ENCODE measurements around the gene C1GALT1C1. TPM values are rescaled to one million over a fixed set of nuclear protein-coding genes. Genes with fewer than 3 reads are reported as not detected.

C1GALT1C1 gene
- total RNA-seq, 1 experiment from 2014 or later = 15.4 TPM

- POLR2A ChIA-PET = interaction anchor here (0.6 to 1.3 kb wide), 4 partner anchors 43 to 108 kb away, joined by 3 to 15 read pairs (median 3); partner anchors contain the start of gene CUL4B
- Histone ChIP-seq H3K4me2 (ENCODE audit: low read length) (peak within 1 kb of the TSS; percentile 76), H3K9me2 (ENCODE audit: insufficient read depth) (no peaks in the 10 kb centered on the region), H3K36me3 (ENCODE audit: control insufficient read depth in 1 of 2, insufficient read depth in 2 of 2, low read length in 2 of 2) (no peaks in the 10 kb centered on the region), H3K9me3 (ENCODE audit: control insufficient read depth in 1 of 2, insufficient read depth in 1 of 2, low read depth in 1 of 2, low read length in 2 of 2) (no peaks in the 10 kb centered on the region), H3K4me3 (replicated peaks in 1 of 2; ENCODE audit: low read depth in 1 of 2, low read length in 2 of 2) (peak within 1 kb of the TSS; percentile 80 to 87), H3K4me1 (ENCODE audit: control insufficient read depth in 1 of 2, insufficient read depth in 2 of 2, low read length in 2 of 2) (peaks cover 4 to 5% of the 10 kb centered on the region in 2 experiments; a peak in 2 of 4 replicates), H3K79me2 (ENCODE audit: insufficient read depth, low read length) (peaks cover 39% of the 10 kb centered on the region), H3K27me3 (ENCODE audit: insufficient read depth, low read length) (no peaks in the 10 kb centered on the region), H2AFZ (ENCODE audit: low read depth, low read length, poor library complexity, severe bottlenecking) (no peak within 1 kb of the TSS), H4K20me1 (ENCODE audit: insufficient read depth) (no peaks in the 10 kb centered on the region), H3K27ac (ENCODE audit: low read depth, low read length) (peak within 1 kb of the TSS; percentile 84), H3K9ac (ENCODE audit: low read length) (peak within 1 kb of the TSS; percentile 76)
- ATAC-seq (peak; percentile 98), DNase-seq (ENCODE audit: low read depth, low spot score) (peak; percentile 95)
- intact Hi-C loops (cut with micrococcal nuclease) = loop anchor here (1.0 kb wide), 1 partner anchor 43 kb away; no protein-coding TSS in a partner anchor
- CTCF ChIA-PET = no interaction called here
- BruUV-seq (replicated peaks) = no TSS peak
- RAD21 ChIA-PET (ENCODE audit: low non-redundant PET in 1 of 2, low total read pairs in 2 of 2, uncharacterized antibody in 2 of 2, unreplicated experiment in 2 of 2) = interaction anchor here in 1 of 2 experiments (1.3 kb wide), 1 partner anchor 42 kb away, joined by 3 read pairs; no protein-coding TSS in a partner anchor
- TF ChIP-seq, protein P1, sequence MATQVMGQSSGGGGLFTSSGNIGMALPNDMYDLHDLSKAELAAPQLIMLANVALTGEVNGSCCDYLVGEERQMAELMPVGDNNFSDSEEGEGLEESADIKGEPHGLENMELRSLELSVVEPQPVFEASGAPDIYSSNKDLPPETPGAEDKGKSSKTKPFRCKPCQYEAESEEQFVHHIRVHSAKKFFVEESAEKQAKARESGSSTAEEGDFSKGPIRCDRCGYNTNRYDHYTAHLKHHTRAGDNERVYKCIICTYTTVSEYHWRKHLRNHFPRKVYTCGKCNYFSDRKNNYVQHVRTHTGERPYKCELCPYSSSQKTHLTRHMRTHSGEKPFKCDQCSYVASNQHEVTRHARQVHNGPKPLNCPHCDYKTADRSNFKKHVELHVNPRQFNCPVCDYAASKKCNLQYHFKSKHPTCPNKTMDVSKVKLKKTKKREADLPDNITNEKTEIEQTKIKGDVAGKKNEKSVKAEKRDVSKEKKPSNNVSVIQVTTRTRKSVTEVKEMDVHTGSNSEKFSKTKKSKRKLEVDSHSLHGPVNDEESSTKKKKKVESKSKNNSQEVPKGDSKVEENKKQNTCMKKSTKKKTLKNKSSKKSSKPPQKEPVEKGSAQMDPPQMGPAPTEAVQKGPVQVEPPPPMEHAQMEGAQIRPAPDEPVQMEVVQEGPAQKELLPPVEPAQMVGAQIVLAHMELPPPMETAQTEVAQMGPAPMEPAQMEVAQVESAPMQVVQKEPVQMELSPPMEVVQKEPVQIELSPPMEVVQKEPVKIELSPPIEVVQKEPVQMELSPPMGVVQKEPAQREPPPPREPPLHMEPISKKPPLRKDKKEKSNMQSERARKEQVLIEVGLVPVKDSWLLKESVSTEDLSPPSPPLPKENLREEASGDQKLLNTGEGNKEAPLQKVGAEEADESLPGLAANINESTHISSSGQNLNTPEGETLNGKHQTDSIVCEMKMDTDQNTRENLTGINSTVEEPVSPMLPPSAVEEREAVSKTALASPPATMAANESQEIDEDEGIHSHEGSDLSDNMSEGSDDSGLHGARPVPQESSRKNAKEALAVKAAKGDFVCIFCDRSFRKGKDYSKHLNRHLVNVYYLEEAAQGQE (IDR thresholded peaks at IDR 0.05; ENCODE audit: low read depth) = no peak
- TF ChIP-seq TCF7L2 (IDR thresholded peaks at IDR 0.05; ENCODE audit: borderline replicate concordance, extremely low read depth, insufficient read depth, insufficient read length) (peak; percentile 79), YY1 (IDR thresholded peaks at IDR 0.05; ENCODE audit: extremely low read depth, insufficient replicate concordance, low read depth, low read length) (peak; percentile 64), ZNF274 (IDR thresholded peaks at IDR 0.05; ENCODE audit: low read depth, low read length) (no peak), CEBPB (IDR thresholded peaks at IDR 0.05; ENCODE audit: low read depth) (peak; percentile 70), POLR2AphosphoS5 (IDR thresholded peaks at IDR 0.05; ENCODE audit: low read depth, low read length) (peak; percentile 80), RAD21 (IDR thresholded peaks at IDR 0.05; ENCODE audit: low read depth) (0 out of 2 replicates have a peak, but pooled peaks have one; percentile 9), ELF1 (IDR thresholded peaks at IDR 0.05; ENCODE audit: borderline replicate concordance, low read depth) (peak; percentile 70), ZFX (IDR thresholded peaks at IDR 0.05) (no peak), CBX3 (IDR thresholded peaks at IDR 0.05; ENCODE audit: low read depth) (peak; percentile 58), EGR1 (IDR thresholded peaks at IDR 0.05; ENCODE audit: low read depth) (peak; percentile 87), SRF (IDR thresholded peaks at IDR 0.05; ENCODE audit: low read depth) (peak; percentile 60; the same call in 1 of the 2 replicates), SP1 (IDR thresholded peaks at IDR 0.05; ENCODE audit: low read depth) (peak; percentile 68), EZH2phosphoT487 (IDR thresholded peaks at IDR 0.05; ENCODE audit: borderline replicate concordance) (no peak)
- TF ChIP-seq, protein P2, sequence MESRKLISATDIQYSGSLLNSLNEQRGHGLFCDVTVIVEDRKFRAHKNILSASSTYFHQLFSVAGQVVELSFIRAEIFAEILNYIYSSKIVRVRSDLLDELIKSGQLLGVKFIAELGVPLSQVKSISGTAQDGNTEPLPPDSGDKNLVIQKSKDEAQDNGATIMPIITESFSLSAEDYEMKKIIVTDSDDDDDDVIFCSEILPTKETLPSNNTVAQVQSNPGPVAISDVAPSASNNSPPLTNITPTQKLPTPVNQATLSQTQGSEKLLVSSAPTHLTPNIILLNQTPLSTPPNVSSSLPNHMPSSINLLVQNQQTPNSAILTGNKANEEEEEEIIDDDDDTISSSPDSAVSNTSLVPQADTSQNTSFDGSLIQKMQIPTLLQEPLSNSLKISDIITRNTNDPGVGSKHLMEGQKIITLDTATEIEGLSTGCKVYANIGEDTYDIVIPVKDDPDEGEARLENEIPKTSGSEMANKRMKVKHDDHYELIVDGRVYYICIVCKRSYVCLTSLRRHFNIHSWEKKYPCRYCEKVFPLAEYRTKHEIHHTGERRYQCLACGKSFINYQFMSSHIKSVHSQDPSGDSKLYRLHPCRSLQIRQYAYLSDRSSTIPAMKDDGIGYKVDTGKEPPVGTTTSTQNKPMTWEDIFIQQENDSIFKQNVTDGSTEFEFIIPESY (IDR thresholded peaks at IDR 0.05; ENCODE audit: extremely low read depth, insufficient replicate concordance, low read length) = no peak
- TF ChIP-seq, protein P3, sequence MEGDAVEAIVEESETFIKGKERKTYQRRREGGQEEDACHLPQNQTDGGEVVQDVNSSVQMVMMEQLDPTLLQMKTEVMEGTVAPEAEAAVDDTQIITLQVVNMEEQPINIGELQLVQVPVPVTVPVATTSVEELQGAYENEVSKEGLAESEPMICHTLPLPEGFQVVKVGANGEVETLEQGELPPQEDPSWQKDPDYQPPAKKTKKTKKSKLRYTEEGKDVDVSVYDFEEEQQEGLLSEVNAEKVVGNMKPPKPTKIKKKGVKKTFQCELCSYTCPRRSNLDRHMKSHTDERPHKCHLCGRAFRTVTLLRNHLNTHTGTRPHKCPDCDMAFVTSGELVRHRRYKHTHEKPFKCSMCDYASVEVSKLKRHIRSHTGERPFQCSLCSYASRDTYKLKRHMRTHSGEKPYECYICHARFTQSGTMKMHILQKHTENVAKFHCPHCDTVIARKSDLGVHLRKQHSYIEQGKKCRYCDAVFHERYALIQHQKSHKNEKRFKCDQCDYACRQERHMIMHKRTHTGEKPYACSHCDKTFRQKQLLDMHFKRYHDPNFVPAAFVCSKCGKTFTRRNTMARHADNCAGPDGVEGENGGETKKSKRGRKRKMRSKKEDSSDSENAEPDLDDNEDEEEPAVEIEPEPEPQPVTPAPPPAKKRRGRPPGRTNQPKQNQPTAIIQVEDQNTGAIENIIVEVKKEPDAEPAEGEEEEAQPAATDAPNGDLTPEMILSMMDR (IDR thresholded peaks at IDR 0.05 in 2 of 3, conservative IDR thresholded peaks at IDR 0.05 in 1 of 3; ENCODE audit: borderline replicate concordance in 1 of 3, insufficient read depth in 1 of 3, low read depth in 2 of 3, low read length in 2 of 3) = no peak
- TF ChIP-seq, protein P4, sequence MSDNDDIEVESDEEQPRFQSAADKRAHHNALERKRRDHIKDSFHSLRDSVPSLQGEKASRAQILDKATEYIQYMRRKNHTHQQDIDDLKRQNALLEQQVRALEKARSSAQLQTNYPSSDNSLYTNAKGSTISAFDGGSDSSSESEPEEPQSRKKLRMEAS (IDR thresholded peaks at IDR 0.05) = peak; percentile 62
- TF ChIP-seq, protein P5, sequence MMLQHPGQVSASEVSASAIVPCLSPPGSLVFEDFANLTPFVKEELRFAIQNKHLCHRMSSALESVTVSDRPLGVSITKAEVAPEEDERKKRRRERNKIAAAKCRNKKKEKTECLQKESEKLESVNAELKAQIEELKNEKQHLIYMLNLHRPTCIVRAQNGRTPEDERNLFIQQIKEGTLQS (IDR thresholded peaks at IDR 0.05) = no peak
Observed at GRCh38 chrX:120603707-120604360, 26.0 kb downstream of the C1GALT1C1 start, which contains the start of gene MCTS1. MCTS1 (plus strand) TSS chrX:120604101; CDS start chrX:120604237, 136 bp downstream.
